GM08714 (cell line): ENCODE data around the gene SPEG.
"Not testable (repeated sequence)": the region's sequence is repeated elsewhere in the genome, so short reads cannot be mapped to it uniquely, and the experiment has no call there.

Experiments used
- H3K4me3 ChIP-seq: fragments of 200-500 bp; sonication (Bioruptor generic); 2 replicates; pipeline ENCODE4 v1.5.1; 2014; ENCODE audit warnings: mild to moderate bottlenecking, low read length, inconsistent platforms
- ZNF274 ChIP-seq: IDR thresholded peaks from 2 replicates; pipeline ENCODE4 v1.6.1; 2012; ENCODE audit warnings: mild to moderate bottlenecking, low read depth, low read length

Gene SPEG

GRCh38 chr2:219399716-219400478 lies 34.7 kb upstream of the SPEG start:
- no peak overlapping the region for H3K4me3 ChIP-seq

GRCh38 chr2:219400562-219400961 lies 34.1 kb upstream of the SPEG start:
- H3K4me3 ChIP-seq, result no peak overlapping the region
- TF ChIP-seq ZNF274, result no peak

More at GRCh38 chr2:219399716-219400478, 34.7 kb upstream of the SPEG start:
- no peak for TF ChIP-seq ZNF274

GRCh38 chr2:219401606-219402005 lies 33.0 kb upstream of the SPEG start:
- no peak overlapping the region for H3K4me3 ChIP-seq
- no peak for TF ChIP-seq ZNF274

GRCh38 chr2:219402665-219403515 lies 31.8 kb upstream of the SPEG start:
- TF ChIP-seq ZNF274, result no peak
- H3K4me3 ChIP-seq, result no peak overlapping the region

- H3K4me3 ChIP-seq, result no peak overlapping the region
- no peak for TF ChIP-seq ZNF274
Observed at GRCh38 chr2:219403861-219404260, 30.8 kb upstream of the SPEG start.

- H3K4me3 ChIP-seq, result no peak overlapping the region
- TF ChIP-seq ZNF274, result no peak
Observed at GRCh38 chr2:219404291-219404910, 30.2 kb upstream of the SPEG start.

- no peak for TF ChIP-seq ZNF274
- H3K4me3 ChIP-seq, result no peak overlapping the region
Observed at GRCh38 chr2:219404954-219405353, 29.7 kb upstream of the SPEG start.

GRCh38 chr2:219405451-219405850 lies 29.2 kb upstream of the SPEG start:
- H3K4me3 ChIP-seq, result no peak overlapping the region
- TF ChIP-seq ZNF274, result no peak

GRCh38 chr2:219405958-219406860 lies 28.4 kb upstream of the SPEG start:
- TF ChIP-seq ZNF274, result no peak

GRCh38 chr2:219406861-219407230 lies 27.8 kb upstream of the SPEG start:
- no peak for TF ChIP-seq ZNF274
- H3K4me3 ChIP-seq, result no peak overlapping the region

More at GRCh38 chr2:219405958-219406860, 28.4 kb upstream of the SPEG start:
- H3K4me3 ChIP-seq, result no peak overlapping the region

GRCh38 chr2:219407343-219407742 lies 27.3 kb upstream of the SPEG start:
- H3K4me3 ChIP-seq, result not testable (repeated sequence)

GRCh38 chr2:219408204-219408603 lies 26.4 kb upstream of the SPEG start:
- no peak overlapping the region for H3K4me3 ChIP-seq
- TF ChIP-seq ZNF274, result no peak

GRCh38 chr2:219408631-219409030 lies 26.0 kb upstream of the SPEG start:
- no peak for TF ChIP-seq ZNF274
- no peak overlapping the region for H3K4me3 ChIP-seq

- no peak for TF ChIP-seq ZNF274
- H3K4me3 ChIP-seq, result no peak overlapping the region
Observed at GRCh38 chr2:219409619-219410018, 25.0 kb upstream of the SPEG start.
